Stimulated activated CD4-positive, alpha-beta T cell treated with anti-CD3 and anti-CD28 coated beads, Interleukin-15, amount 100 ng/mL, for 24 hours (primary cell): ENCODE results near the gene UPK1A.
"Not testable (repeated sequence)": the region's sequence is repeated elsewhere in the genome, so short reads cannot be mapped to it uniquely, and the experiment has no call there.

Experiments used
- DNase-seq: peaks from one replicate; pipeline ENCODE4 v3.0.0-alpha.2; 2020

UPK1A gene

DNA sequence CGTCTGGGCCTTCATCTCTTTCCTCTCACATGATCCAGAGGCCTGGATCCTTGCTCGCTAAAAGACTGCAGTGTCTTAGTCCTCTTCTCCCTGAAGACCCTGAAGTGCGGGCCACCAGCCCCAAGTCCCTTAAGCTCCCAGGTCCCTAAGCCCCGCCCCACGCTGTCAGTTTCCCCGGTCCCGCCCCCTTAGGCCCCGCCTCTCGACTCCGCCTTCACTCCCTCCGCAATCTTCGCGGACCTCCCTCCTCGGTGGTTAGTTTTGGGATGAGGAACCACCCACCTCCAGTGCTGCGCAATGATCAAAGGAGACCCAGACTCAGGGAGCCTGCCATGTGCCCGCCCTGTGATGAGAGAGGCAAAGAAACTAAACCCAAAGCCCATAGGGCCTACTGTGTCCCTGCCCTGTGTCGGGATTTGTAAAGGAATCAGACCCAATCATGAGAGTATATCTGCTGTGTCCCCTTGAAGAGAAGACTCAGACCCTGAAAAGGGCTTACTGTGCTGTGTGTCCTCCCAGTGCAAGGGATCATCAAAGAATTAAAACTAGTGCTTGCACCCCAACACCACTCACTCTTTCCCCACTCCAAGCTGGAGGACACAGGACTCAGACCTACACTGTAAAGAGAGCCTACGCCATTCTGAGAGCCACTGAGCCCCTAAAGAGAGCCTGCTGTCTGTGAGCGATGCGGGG lies 21.2 kb upstream of the UPK1A start:
- DNase-seq: peak; percentile 94

DNA sequence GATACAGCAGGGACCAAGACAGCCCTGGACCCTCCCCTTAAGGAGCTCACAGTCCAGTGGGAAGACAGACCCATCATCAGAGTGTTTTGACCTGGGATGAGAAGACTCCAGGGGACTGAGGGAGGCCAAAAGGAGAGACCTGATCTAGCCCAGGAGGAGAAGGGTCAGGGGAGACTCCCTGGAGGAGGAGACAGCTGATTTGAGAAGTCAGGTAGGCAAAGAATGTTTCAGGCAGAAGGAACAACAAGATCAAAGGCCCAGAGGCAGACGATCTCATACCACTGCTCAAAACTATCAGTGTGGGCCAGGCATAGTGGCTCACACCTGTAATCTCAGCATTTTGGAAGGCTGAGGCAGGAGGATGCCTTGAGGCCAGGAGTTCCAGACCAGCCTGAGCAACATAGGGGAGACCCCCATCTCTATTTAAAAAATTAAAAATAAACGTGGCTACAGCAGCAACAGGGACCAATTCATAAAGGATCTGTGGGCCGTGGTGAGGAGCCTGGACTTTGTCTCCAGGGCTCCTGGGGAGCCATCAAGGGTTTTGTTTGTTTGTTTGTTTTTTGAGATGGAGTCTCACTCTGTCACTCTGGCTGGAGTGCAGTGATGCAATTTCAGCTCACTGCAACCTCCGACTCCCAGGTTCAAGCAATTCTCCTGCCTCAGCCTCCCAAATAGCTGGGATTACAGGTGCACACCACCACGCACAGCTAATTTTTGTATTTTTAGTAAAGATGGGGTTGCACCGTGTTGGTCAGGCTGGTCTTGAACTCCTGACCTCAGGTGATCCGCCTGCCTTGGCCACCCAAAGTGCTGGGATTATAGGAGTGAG lies 20.4 kb upstream of the UPK1A start:
- no peak for DNase-seq

DNA sequence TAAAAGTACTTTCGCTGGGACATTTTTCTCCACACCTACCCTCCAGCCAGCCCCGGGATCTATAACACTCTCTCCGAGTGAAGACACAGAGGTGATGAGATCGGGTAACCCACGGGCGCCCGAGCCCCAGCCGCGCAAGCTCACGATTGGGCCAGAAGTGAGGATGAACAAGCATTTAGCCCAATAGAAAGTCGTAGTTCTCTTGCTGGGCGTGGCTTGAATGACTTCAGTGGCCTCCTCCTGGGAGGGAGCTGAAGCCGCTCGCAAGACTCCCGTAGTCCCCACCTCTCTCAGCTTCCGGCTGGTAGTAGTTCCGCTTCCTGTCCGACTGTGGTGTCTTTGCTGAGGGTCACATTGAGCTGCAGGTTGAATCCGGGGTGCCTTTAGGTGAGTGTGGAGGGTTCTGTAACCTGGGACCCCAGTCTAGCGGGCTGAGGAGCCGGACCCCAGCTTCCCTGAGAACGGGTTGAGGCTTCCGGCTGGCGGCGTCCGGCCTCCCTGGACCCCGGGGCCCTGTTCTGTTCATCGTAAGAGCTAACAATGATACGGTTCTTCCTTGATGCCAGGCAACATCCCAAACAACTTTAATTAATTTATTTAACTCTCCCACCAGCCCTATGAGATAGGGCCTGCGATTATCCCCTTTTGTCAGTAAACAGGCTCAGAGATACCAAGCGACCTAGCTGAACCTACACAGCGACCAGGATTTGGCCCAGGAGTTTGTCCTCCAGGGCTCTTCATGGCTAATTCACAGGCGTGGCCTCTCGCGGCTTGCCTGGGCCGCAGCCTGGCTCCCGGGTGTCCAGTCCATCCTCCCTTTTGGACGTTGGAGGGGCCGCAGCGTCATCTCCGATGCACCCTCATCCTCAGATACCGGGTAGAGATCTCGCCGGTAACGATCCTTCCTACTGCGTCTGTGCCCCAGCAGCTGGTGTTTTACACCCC lies 18.0 kb upstream of the UPK1A start, which contains the start of gene COX6B1:
TSS of gene COX6B1 (plus strand) at position 307 of the 945 bp plus-strand sequence. CDS start 2,921 bp downstream, outside the sequence.
- peak; percentile 96 for DNase-seq

DNA sequence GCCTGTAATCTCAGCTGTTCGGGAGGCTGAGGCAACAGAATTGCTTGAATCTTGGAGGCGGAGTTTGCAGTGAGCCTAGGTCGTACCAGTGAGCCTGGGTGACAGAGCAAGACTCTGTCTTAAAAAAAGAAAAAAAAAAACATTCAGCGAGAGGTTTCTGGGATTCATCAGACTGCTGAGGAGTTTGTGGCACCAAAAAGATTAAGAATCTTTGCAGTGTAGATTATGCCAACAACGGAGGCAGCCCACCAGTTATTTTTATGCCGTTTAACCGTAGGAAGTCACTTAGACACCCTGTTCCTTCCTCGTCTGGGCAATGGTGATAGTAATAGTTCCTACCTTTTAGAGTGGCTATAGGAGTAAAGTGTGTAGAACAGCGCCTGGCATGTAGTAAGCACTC lies 15.7 kb upstream of the UPK1A start:
- no peak for DNase-seq

DNA sequence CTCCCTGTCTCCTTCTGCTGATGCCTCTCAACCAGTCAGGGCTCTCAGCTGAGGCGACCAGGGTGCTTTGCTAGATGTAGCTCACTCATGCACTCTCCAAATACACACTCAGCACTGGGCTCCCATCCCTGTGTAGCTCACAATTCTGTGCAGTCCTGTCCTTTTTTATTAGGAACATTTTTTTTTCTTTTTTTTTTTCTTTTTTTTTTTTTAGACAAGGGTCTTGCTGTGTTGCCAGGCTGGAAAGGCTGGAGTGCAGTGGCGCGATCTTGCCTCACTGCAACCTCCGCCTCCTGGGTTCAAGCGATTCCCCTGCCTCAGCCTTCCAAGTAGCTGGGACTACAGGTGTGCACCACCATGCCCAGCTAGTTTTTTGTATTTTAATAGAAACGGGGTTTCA lies 11.5 kb upstream of the UPK1A start:
- DNase-seq: not testable (repeated sequence)

DNA sequence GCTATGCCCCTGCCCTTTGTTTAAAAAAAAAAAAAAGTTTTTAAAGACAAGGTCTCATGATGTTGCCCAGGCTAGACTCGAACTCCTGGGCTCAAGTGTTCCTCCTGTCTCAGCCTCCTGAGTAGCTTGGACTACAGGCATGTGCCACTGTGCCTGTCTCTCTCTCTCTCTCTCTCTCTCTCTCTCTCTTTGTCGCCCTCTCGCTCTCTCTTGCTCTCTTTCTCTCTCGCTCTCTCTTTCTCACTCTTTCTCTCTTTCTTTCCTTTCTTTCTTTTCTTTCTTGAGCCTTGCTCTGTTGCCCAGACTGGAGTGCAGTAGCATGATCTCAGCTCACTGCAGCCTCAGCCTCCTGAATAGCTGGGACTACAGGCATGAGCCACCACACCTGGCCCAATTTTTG lies 10.7 kb upstream of the UPK1A start:
- DNase-seq: no peak

DNA sequence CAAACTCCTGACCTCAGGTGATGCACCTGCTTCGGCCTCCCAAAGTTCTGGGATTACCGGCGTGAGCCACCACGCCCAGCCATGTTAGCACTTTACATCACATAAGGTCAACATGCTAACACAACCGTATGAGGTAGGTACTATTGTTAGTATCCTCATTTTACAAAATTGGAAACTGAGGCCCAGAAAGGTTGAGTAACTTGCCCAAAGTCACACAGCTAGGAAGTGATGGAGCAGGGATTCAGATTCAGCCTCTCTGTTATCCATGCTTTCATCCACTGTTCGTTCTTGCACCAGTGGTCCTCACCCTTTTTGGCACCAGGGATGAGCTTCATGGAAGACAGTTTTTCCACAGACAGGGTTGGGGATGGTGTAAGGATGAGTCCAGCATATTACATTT lies 9.6 kb upstream of the UPK1A start:
- DNase-seq: no peak

DNA sequence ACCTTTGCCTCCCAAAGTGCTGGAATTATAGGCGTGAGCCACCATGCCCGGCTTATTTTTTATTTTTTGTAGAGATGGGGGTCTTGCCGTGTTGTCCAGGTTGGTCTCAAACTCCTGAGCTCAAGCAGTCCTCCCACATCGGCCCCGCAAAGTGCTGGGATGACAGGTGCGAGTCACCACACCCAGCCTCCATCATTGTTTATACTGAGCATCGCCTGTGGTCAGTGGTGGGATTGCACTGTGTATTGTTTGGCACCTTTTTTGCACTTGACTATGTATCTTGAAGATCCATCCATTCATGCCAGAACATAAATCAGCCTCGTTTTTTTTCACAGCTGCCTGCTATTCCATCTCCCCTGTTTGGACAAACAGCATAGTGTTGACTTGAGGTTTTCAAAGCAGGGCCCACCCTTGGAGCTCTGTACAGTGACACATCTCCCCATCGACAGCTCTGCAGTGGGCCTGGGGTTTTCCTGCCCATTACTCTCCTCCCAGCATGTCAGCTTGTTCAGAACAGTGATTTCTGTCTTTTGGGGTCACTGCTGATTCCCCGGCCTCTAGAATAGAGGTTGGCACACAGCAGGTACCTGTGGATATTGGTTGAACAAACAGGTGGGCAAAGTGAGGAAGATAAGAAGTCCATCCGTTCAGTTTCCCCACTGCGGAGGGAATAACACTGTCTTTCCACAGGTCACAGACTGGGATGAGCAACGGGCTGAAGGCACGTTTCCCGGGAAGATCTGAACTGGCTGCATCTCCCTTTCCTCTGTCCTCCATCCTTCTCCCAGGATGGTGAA lies 8.2 kb upstream of the UPK1A start:
- no peak for DNase-seq

DNA sequence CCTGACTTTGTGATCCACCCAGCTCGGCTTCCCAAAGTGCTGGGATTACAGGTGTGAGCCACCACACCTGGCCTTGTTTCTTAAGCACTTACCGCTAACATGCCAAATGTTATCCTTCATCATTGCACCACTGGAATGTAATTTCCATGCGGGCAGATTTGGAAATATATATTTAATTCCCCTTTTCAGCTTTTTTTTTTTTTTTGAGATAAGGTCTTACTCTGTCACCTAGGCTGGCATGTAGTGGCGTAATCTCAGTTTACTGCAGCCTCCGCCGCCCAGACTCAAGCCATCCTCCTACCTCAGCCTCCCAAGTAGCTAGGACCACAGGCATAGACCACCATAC lies 4.3 kb upstream of the UPK1A start:
- no peak for DNase-seq

DNA sequence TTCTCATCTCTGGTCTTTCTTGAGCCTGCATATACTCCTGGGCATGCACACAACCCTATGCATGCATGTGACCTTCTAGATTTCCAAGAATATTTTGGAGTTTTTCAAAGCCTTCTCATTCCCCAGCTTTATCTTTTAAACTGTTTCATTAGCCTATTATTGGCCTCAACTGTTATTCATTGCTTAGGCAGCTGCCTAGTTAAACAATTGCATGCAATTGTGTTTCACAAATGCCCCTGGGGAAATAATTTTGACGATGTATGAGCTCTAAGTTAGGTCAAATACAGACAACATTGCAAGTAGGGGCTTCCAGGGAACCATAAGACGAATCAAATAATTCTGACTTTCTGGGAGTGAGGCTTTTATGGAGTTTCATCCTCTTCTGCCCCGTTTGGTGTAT lies 2.3 kb upstream of the UPK1A start:
- no peak for DNase-seq

DNA sequence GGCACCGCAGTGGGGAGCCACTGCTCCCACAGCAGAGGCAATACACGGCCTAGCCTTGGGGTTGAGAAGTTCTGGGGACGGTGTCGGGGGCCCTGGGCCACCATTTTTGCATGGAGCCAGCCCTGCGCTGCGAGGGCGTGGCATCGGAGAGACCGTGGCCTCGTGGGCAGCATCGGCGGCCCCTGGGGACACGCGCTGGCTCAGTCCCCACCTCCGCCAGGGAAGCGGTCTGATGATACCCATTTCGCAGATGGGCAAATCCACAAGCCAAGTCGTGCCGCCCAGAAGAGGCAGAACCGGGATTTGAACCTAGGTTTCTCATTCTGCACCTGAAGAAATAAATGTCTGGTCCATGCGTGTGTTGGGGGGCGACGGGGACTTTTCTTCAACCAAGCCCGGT lies 1.2 kb upstream of the UPK1A start:
- DNase-seq: no peak

DNA sequence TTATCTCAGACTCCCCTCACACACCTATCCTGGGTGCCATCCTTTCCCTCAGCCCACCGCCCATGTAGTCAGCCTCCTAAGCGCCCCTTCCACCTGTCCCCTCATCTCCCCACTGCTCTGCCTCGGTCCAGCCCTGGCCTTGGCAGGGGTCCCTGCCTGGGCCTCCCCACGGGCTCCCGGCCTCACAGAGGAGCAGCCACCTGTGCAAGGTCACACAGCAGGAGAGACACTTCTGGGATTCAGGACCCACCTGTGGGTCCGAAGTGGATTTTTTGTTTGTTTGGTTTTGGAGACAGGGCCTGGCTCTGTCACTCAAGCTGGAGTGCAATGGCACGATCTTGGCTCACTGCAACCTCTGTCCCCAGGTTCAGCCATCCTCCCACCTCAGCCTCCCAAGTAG lies 713 bp upstream of the UPK1A start:
- no peak for DNase-seq

DNA sequence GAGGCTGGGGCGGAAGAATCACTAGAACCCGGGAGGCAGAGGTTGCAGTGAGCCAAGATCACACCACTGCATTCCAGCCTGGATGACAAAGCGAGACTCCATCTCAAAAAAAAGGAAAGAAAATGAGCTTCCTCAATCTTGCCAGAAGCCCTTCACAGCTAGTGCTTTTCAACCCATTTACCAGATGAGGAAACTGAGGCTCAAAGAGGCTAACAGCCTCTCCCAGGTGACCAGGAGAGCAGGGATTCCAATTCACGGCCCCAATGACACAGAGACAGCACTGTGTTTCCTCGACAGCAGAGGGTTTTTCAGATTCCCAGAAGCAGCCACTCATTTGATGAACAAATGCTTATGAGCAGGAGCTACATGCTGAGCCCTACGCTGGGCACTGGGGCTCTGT lies 3.2 kb downstream of the UPK1A start:
- DNase-seq: no peak

DNA sequence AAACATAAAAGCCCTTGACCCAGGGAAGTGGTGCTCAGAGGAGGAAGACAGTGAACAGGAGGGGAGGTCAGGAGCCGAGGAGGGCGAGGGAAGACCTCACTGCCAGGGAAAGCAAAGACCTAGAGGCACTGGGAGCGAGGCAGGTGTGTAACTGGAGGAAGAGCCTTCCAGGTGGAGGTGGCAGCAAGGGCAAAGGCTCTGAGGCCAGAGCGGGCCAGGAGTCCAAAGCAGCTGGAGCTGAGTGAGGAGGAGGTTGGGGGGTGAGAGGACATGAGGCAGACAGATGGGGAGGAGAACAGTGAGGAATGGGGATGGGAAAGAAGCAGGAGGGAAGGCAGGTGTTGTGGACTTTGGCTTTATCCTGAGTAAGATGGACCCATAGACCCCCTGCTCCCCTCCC lies 3.7 kb downstream of the UPK1A start:
- DNase-seq: no peak

DNA sequence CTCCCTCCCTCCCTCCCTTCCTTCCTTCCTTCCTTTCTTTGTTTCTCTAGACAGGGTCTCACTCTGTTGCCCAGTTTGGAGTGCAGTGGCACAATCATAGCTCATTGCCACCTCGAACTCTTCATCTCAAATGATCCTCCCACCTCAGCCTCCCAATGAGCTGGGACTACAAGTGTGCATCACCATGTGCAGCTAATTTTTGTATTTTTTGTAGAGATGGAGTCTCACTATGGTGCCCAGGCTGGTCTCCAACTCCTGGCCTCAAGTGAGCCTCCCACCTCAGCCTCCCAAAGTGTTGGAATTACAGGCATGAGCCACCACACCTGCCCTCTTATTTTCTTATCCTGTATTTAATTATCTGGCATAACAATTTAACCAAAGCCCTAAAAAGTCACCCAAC lies 4.4 kb downstream of the UPK1A start:
- no peak for DNase-seq

DNA sequence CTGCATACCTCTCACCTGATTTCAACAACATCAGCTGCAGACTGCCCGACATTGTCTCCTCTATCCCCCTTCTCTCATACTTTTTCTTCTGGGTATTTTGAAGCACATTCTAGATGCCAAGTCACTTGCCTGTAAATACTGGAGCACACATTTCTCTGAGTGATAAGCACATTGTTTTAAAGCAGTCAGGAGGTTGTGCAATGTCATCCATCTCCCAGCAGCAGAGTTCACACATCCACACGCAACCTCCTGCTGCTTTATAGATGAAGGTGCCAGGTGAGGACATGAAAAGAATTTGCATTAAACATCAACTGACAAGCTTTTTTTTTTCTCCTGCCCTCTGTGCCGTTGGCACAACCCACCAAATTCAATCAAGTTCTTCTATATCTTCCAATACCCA lies 5.5 kb downstream of the UPK1A start:
- no peak for DNase-seq

DNA sequence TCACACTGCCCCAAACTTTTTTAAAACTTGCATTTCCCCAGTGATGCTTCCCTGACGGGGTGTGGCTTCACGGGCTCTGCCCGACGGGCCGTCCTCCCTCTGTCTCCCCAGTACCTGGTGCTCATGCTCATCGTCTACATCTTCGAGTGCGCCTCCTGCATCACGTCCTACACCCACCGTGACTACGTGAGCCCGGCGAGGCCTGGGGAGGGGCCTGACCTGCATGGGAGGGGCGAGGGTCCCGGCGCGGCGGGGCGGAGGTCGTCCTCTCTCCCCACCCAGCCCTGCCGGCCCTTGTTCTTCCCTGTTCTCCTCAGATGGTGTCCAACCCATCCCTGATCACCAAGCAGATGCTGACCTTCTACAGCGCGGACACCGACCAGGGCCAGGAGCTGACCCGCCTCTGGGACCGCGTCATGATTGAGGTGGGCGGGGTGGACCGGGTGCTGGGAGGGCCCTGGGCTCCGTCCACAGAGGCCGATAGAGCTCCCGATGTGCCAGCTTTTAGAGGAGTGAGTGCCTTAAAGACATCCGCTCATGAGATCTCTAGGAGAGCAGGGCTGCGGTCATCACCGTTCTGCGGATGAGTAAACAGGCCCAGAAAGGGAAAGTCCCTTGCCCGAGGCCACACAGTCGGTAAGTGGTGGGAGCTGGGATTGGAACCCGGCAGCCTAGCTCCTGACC lies 6.9 kb downstream of the UPK1A start:
- DNase-seq: peak; percentile 72

DNA sequence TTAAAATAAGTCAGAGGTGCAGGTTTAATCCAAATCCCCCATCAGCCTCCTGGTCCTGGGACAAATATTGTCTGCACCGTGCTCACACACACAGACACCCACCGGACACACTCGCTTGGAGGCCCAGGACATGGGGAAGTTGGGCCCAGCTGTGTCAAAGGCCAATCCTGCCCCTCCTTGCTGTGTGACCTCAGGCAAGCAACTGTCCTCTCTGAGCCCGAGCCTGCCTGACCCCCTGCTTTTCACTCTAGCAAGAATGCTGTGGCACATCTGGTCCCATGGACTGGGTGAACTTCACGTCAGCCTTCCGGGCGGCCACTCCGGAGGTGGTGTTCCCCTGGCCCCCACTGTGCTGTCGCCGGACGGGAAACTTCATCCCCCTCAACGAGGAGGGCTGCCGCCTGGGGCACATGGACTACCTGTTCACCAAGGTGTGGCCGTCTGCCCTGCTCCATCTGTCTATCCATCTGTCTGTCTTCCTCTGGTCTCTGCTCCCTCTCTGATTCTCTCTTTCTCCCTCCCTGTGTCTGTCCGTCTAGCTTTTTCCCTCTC lies 9.3 kb downstream of the UPK1A start:
- no peak for DNase-seq

DNA sequence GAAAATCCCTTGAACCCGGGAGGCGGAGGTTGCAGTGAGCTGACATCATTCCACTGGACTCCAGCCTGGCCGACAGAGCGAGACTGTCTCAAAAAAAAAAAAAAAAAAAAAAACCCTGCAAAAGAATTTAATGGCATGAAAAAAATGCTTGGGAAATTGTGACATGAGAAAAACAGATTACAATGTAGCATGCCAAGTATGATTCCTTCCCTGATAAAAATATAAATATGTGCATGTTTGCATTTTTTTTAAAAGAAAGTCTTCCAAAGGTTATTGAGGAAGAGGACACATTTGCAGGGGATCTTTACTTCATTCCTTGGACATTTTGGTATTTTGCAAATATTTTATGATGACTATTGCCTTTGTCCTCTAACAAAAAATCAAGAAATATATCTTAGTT lies 23.5 kb downstream of the UPK1A start:
- no peak for DNase-seq

DNA sequence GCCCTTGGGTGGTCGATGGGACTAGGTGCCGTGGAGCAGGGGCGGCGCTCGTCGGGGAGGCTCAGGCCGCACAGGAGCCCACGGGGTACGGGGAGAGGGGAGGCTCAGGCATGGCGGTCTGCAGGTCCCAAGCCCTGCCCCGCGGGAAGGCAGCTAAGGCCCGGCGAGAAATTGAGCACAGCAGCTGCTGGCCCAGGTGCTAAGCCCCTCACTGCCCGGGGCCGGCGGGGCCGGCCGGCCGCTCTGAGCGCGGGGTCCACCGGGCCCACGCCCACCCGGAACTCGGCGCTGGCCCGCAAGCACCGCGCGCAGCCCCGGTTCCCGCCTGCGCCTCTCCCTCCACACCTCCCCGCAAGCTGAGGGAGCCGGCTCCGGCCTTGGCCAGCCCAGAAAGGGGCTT lies 24.8 kb downstream of the UPK1A start:
- not testable (repeated sequence) for DNase-seq

DNA sequence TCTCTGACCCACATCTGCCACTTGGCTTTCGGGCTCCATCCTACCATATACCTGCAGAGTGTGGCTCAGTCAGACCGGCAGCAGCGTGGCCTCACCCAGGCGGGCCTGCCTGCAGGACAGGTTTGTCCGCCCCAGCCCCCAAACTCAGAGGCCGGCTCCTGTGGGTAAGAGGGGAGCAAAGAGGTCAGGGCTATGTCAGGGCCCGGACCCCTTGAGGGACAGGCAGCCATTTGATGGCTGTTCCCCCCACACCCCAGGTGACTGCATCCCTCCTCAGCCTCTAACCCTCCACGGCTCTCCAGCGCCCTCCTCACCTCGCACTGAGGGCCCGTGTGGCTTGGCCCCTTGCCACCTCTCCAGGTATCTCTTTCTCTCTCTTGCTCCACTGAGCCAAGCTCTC lies 25.7 kb downstream of the UPK1A start:
- DNase-seq: no peak

DNA sequence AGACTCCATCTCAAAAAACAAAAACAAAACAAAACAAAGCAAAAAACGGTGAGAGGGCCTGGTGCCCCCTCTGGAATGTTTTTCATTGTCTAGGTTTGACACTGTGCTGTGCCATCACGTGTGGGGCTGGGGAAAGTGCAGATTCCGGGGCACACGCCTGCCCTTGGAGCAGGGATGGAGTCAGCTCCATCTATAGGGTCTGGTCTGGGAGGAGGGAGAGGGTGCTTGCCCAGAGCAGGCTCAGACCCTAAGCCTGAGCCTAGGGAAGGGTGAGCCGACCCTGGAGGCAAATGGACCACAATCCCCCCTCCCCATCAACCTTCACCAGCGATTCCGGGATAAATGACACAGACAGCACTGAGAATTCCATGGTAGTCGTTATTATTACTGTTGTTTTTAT lies 27.1 kb downstream of the UPK1A start:
- DNase-seq: no peak
